K562 (cell line): ENCODE measurements around the gene RAP1A. TPM values are rescaled to one million over a fixed set of nuclear protein-coding genes. Genes with fewer than 3 reads are reported as not detected.

Source experiments
- CREBBP ChIP-seq: IDR thresholded peaks from one replicate; pipeline ENCODE4 v1.6.1; 2012; ENCODE audit warnings: low read depth, mild to moderate bottlenecking, control low read depth, inconsistent platforms, low read length
- E4F1 ChIP-seq: fragments of 250-450 bp; sonication (Bioruptor Pico); IDR thresholded peaks from 2 replicates; pipeline ENCODE4 v1.5.0; 2021; ENCODE audit warnings: mild to moderate bottlenecking, borderline replicate concordance
- EP400 ChIP-seq: fragments of 450-650 bp; IDR thresholded peaks from 2 replicates; pipeline ENCODE4 v1.6.1; 2017; ENCODE audit warnings: antibody characterized with exemption, mild to moderate bottlenecking, moderate library complexity
- ESRRB ChIP-seq: fragments of 250-450 bp; sonication (Bioruptor Pico); IDR thresholded peaks from 2 replicates; pipeline ENCODE4 v1.5.0; 2020; ENCODE audit warnings: mild to moderate bottlenecking, moderate library complexity, borderline replicate concordance
- HOMEZ ChIP-seq: fragments of 250-450 bp; sonication (Bioruptor Pico); IDR thresholded peaks from 2 replicates; pipeline ENCODE4 v1.4.0; 2020; ENCODE audit warnings: mild to moderate bottlenecking, moderate library complexity
- ILF3 ChIP-seq: fragments of 450-650 bp; IDR thresholded peaks from 2 replicates; pipeline ENCODE4 v1.6.1; 2018; ENCODE audit warnings: antibody characterized with exemption, mild to moderate bottlenecking, moderate library complexity, borderline replicate concordance
- MCM5 ChIP-seq: fragments of 450-650 bp; IDR thresholded peaks from 2 replicates; pipeline ENCODE4 v1.6.1; 2016; ENCODE audit warnings: low read depth
- MEF2D ChIP-seq: conservative IDR thresholded peaks from 2 replicates; pipeline ENCODE4 v1.6.1; 2016; ENCODE audit warnings: low read depth, missing genetic modification characterization, missing compliant biosample characterization
- MNT ChIP-seq, 2 experiments: fragments of 450-650 bp; conservative IDR thresholded peaks; 2 replicates each; pipeline ENCODE4 v1.6.1; 2017; ENCODE audit warnings: mild to moderate bottlenecking in 2 of 2, moderate library complexity in 2 of 2
- MTF1 ChIP-seq: fragments of 250-450 bp; sonication (Bioruptor Pico); IDR thresholded peaks from 2 replicates; pipeline ENCODE4 v1.9.0; 2021; ENCODE audit warnings: moderate library complexity, mild to moderate bottlenecking, inconsistent platforms, borderline replicate concordance
- PTTG1 ChIP-seq: fragments of 450-650 bp; IDR thresholded peaks from 2 replicates; pipeline ENCODE4 v1.6.1; 2016; ENCODE audit warnings: low read depth, mild to moderate bottlenecking, missing genetic modification characterization, missing compliant biosample characterization
- RBFOX2 ChIP-seq: fragments of 200-400 bp; formaldehyde crosslinking; IDR thresholded peaks from 2 replicates; pipeline ENCODE4 v1.6.1; 2017; ENCODE audit warnings: low read depth, mild to moderate bottlenecking, low read length, moderate library complexity
- SMARCC2 ChIP-seq: fragments of 450-650 bp; IDR thresholded peaks from 2 replicates; pipeline ENCODE4 v1.6.1; 2017; ENCODE audit warnings: antibody characterized with exemption, moderate library complexity, mild to moderate bottlenecking, low read depth
- THAP12 ChIP-seq: fragments of 250-450 bp; sonication (Bioruptor Pico); IDR thresholded peaks from 2 replicates; pipeline ENCODE4 v1.9.0; 2021; ENCODE audit warnings: mild to moderate bottlenecking, inconsistent platforms
- ZHX1 ChIP-seq: fragments of 150-350 bp; conservative IDR thresholded peaks from 2 replicates; pipeline ENCODE4 v1.6.1; 2014; ENCODE audit warnings: low read length
- ZNF134 ChIP-seq: fragments of 250-450 bp; sonication (Bioruptor Pico); conservative IDR thresholded peaks from 2 replicates; pipeline ENCODE4 v1.4.0; 2020
- polyA plus RNA-seq, 8 experiments: library from polyadenylated mRNA; depleted of rRNA in 4 of 8; stranded (reverse) in 5 of 8; unstranded in 3 of 8; fragments of >200 nt; fragmentation: Nextera tagmentation in 2 of 8; fragmentation: Illumina TruSeq in 1 of 8; extraction: Ambion mirVana in 2 of 8; extraction: Trizol in 1 of 8; gene quantifications; 2 replicates each; pipeline versions ENCODE4 v1.2.1 to v1.2.3, GENCODE V29; 2011 to 2014; ENCODE audit warnings: inconsistent platforms in 1 of 8, missing spikeins in 1 of 8
- total RNA-seq, 7 experiments: library from RNA; depleted of rRNA in 6 of 7; stranded (reverse); fragments of >200 nt in 6 of 7; fragmentation: Illumina TruSeq in 2 of 7; extraction: Trizol in 2 of 7; gene quantifications; 2 replicates each; pipeline versions ENCODE4 v1.2.1 to v1.2.3, GENCODE V29; 2011 to 2021; ENCODE audit warnings: low replicate concordance in 1 of 7

RAP1A gene
- total and polyA plus RNA-seq, 9 of the 15 experiments (the other 6 are each of a cell fraction or from before 2014, with no cell fraction given), result 13.4 to 86.2 (median 32.5) TPM

- TF ChIP-seq ZHX1 (no peak), MEF2D (tag) (no peak), THAP12 (peak; percentile 59; the same call in 1 of the 2 replicates), ESRRB (no peak), ILF3 (no peak), ZNF134 (no peak), SMARCC2 (no peak), MCM5 (no peak), HOMEZ (CRISPR knock-in tag) (no peak), RBFOX2 (peak; percentile 83), E4F1 (CRISPR knock-in tag) (no peak), MTF1 (CRISPR knock-in tag) (no peak), MNT (conservative IDR thresholded peaks at IDR 0.05) (peak in 1 of 2 experiments; percentile 72; a peak in 3 of 4 replicates), EP400 (peak; percentile 5; the same call in 1 of the 2 replicates), CREBBP (no peak), PTTG1 (tag) (no peak)
Observed at GRCh38 chr1:111619635-111620440, at the start of gene RAP1A (continued).
